Endothelial cell of umbilical vein (primary cell): ENCODE measurements around the gene FUT8. TPM values are rescaled to one million over a fixed set of nuclear protein-coding genes. Genes with fewer than 3 reads are reported as not detected.
"Not testable (repeated sequence)": the region's sequence is repeated elsewhere in the genome, so short reads cannot be mapped to it uniquely, and the experiment has no call there.

ENCODE experiments used
- BruUV-seq: library from RNA; stranded (reverse); fragments of 400-500 nt; replicated peaks from 2 replicates; lab custom pipeline; 2021; lab: Mats Ljungman, UMichigan
- CTCF ChIA-PET: fragments of 300-600, 350-600 bp; sonication (Branson Sonifier 250); formaldehyde crosslinking; loops from one replicate; lab custom pipeline; 2021; ENCODE audit warnings: antibody characterized with exemption, inconsistent platforms; lab: Charles Lee
- POLR2A ChIA-PET: fragments of 300-600, 350-600 bp; sonication (Branson Sonifier 250); formaldehyde crosslinking; loops from one replicate; lab custom pipeline; 2021; ENCODE audit warnings: antibody characterized with exemption, inconsistent platforms; lab: Charles Lee
- DNase-seq: peaks from one replicate; pipeline ENCODE4 v3.0.0-alpha.2; 2011; ENCODE audit warnings: low read depth, low spot score
- FAIRE-seq: peaks from 2 replicates; lab custom pipeline; 2011; peaks lifted over from hg19 to GRCh38; lab: Jason Lieb, UNC
- H2AFZ ChIP-seq: 2 replicates; pipeline ENCODE4 v1.6.0; 2012; ENCODE audit warnings: low read depth, low read length, control low read depth, inconsistent platforms
- H3K27ac ChIP-seq: 2 replicates; pipeline ENCODE4 v1.5.1; 2011; ENCODE audit warnings: low read depth, mild to moderate bottlenecking, control low read depth, low read length, moderate library complexity; ENCODE audit not compliant: insufficient read depth
- H3K27me3 ChIP-seq, 2 experiments: 2 replicates each; pipeline versions ENCODE4 v1.6.0 to v1.6.1; 2011; ENCODE audit warnings: low read length in 2 of 2, mixed read lengths in 1 of 2; ENCODE audit not compliant: control insufficient read depth in 2 of 2, insufficient read depth in 2 of 2
- H3K36me3 ChIP-seq, 2 experiments: 2 replicates in 1 of 2; 3 replicates in 1 of 2; pipeline ENCODE4 v1.5.1; 2011; ENCODE audit warnings: low read length in 2 of 2, mild to moderate bottlenecking in 1 of 2, moderate library complexity in 1 of 2; ENCODE audit not compliant: control insufficient read depth in 2 of 2, insufficient read depth in 2 of 2; ENCODE audit errors: extremely low read depth in 1 of 2
- H3K4me1 ChIP-seq: 3 replicates; pipeline ENCODE4 v1.5.1; 2011; ENCODE audit warnings: mild to moderate bottlenecking, low read length; ENCODE audit not compliant: control insufficient read depth, insufficient read depth; ENCODE audit errors: extremely low read depth
- H3K4me2 ChIP-seq: 2 replicates; pipeline ENCODE4 v1.6.1; 2011; ENCODE audit warnings: low read length, control low read depth, mixed read lengths; ENCODE audit not compliant: insufficient read depth
- H3K4me3 ChIP-seq, 3 experiments: fragments of 200-600 bp in 1 of 3; sonication (generic), shearing (Covaris generic) in 1 of 3; replicated peaks in 1 of 3; 2 replicates each; pipeline ENCODE4 v1.5.1; 2011 to 2016; ENCODE audit warnings: control low read depth in 3 of 3, low read length in 3 of 3, mild to moderate bottlenecking in 2 of 3, inconsistent platforms in 1 of 3, low read depth in 1 of 3, moderate library complexity in 1 of 3; ENCODE audit not compliant: insufficient read depth in 1 of 3
- H3K79me2 ChIP-seq: 2 replicates; pipeline ENCODE4 v1.6.0; 2012; ENCODE audit warnings: low read length, inconsistent platforms; ENCODE audit not compliant: control insufficient read depth, insufficient read depth
- H3K9ac ChIP-seq: replicated peaks from 2 replicates; pipeline ENCODE3; 2011; ENCODE audit warnings: low read length, control low read depth; ENCODE audit not compliant: insufficient read depth; ENCODE audit errors: extremely low read depth
- H3K9me1 ChIP-seq: replicated peaks from 3 replicates; pipeline ENCODE4 v1.6.0; 2011; ENCODE audit warnings: mild to moderate bottlenecking, low read length; ENCODE audit not compliant: control insufficient read depth, insufficient read depth; ENCODE audit errors: extremely low read depth
- H3K9me3 ChIP-seq: replicated peaks from 2 replicates; pipeline ENCODE4 v1.5.1; 2012; ENCODE audit warnings: low read length, inconsistent platforms; ENCODE audit not compliant: control insufficient read depth, insufficient read depth
- H4K20me1 ChIP-seq: replicated peaks from 2 replicates; pipeline ENCODE3; 2011; ENCODE audit warnings: mild to moderate bottlenecking, low read length; ENCODE audit not compliant: control insufficient read depth, insufficient read depth; ENCODE audit errors: extremely low read depth
- EZH2 ChIP-seq: IDR thresholded peaks from 2 replicates; pipeline ENCODE4 v1.6.1; 2012; ENCODE audit warnings: borderline replicate concordance, low read depth, mild to moderate bottlenecking, moderate library complexity, low read length, inconsistent platforms; ENCODE audit not compliant: severe bottlenecking
- FOS ChIP-seq: IDR thresholded peaks from 2 replicates; pipeline ENCODE4 v1.6.1; 2011; ENCODE audit warnings: mild to moderate bottlenecking, low read length, moderate library complexity, borderline replicate concordance; ENCODE audit not compliant: insufficient read depth
- GATA2 ChIP-seq: IDR thresholded peaks from 2 replicates; pipeline ENCODE4 v1.7.0; 2011; ENCODE audit warnings: low read depth, mild to moderate bottlenecking, moderate library complexity, mixed read lengths, low read length; ENCODE audit not compliant: insufficient read length, insufficient read depth
- JUN ChIP-seq: IDR thresholded peaks from 2 replicates; pipeline ENCODE4 v1.6.1; 2011; ENCODE audit warnings: borderline replicate concordance, low read depth; ENCODE audit not compliant: insufficient read length, insufficient read depth
- MYC ChIP-seq: IDR thresholded peaks from one replicate; pipeline ENCODE4 v1.6.1; 2011; ENCODE audit warnings: mild to moderate bottlenecking, low read depth, low read length
- POLR2A ChIP-seq: IDR thresholded peaks from 2 replicates; pipeline ENCODE4 v1.6.1; 2012; ENCODE audit warnings: low read depth, mild to moderate bottlenecking, control low read depth, low read length
- POLR2AphosphoS5 ChIP-seq: IDR thresholded peaks from 2 replicates; pipeline ENCODE4 v1.6.1; 2012; ENCODE audit warnings: low read depth, mild to moderate bottlenecking, control low read depth, low read length, moderate library complexity; ENCODE audit not compliant: insufficient read depth
- dilution Hi-C: fragments of 300-500 bp; cut with MboI; formaldehyde crosslinking; loops from one replicate; pipeline ENCODE4 v1.15.0; 2019; ENCODE audit warnings: low sequenced_read_pairs; ENCODE audit not compliant: extremely low pct_ligation_motif_present
- intact Hi-C: fragments of 100-400 bp; cut with micrococcal nuclease; formaldehyde crosslinking; loops from one replicate; pipeline ENCODE4 v1.10.0; 2022
- polyA plus RNA-seq, 4 experiments: library from polyadenylated mRNA; depleted of rRNA in 3 of 4; stranded (reverse) in 3 of 4; unstranded in 1 of 4; fragments of >200 nt; gene quantifications; 2 replicates each; pipeline versions ENCODE4 v1.2.1 to v1.2.3, GENCODE V29; 2011 to 2012; ENCODE audit warnings: missing spikeins in 1 of 4
- total RNA-seq: library from RNA; stranded (reverse); gene quantifications from 2 replicates; pipeline ENCODE4 v1.2.3, GENCODE V29; 2021
- TF ChIP-seq, protein P1 (sequence below), 2 donors: IDR thresholded peaks; 1 replicate in 1 of 2; 2 replicates in 1 of 2; pipeline ENCODE4 v1.5.1; 2011; ENCODE audit warnings: low read length in 2 of 2, mild to moderate bottlenecking in 2 of 2, moderate library complexity in 2 of 2, control low read depth in 1 of 2, inconsistent platforms in 1 of 2, low read depth in 1 of 2; ENCODE audit not compliant: insufficient read depth in 1 of 2; ENCODE audit errors: extremely low read depth in 1 of 2
- TF ChIP-seq, protein P2 (sequence below): IDR thresholded peaks from 2 replicates; pipeline ENCODE4 v1.6.1; 2011; ENCODE audit not compliant: insufficient read depth, insufficient read length

FUT8 gene
- total and polyA plus RNA-seq, 2 donors (not counting 3 experiments of a cell fraction or from before 2014, with no cell fraction given) = 16.7 to 38.8 TPM

DNA sequence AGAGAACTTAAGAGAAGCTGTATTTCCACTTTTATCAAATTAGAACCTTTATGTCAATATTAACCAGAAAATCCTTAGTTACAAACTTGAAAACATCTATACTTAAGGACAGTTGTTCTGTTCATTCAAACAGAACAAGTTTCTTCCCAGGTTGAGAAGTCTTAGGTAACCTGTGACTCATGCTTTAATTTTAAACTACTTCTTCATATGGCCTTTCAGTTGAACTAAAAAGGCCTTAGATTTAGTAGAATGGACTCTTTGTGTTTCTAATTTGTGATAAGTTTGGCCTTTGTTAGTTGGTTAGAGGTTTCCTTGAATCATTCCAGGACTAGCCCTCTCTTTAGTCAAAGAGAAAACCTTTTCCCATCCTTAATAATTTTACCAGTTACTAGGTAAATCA is 274.2 kb downstream of the FUT8 start:
- BruUV-seq = no TSS peak
- intact Hi-C loops (no loop called here), dilution Hi-C loops (no loop called here)
- H4K20me1 ChIP-seq = no peaks in the 10 kb centered on the region
- H3K27me3 ChIP-seq = no peaks in the 10 kb centered on the region
- CTCF ChIA-PET = no interaction called here
- no peaks in the 10 kb centered on the region for H3K79me2 ChIP-seq
- H3K36me3 ChIP-seq = no peaks in the 10 kb centered on the region
- H3K9me3 ChIP-seq = no peaks in the 10 kb centered on the region
- no peak for FAIRE-seq
- no peak for TF ChIP-seq POLR2AphosphoS5
- TF ChIP-seq JUN = no peak
- no peaks in the 10 kb centered on the region for H3K9me1 ChIP-seq
- POLR2A ChIA-PET = no interaction called here
- H3K4me2 ChIP-seq = no peak overlapping the region
- no peak overlapping the region for H3K9ac ChIP-seq
- no peak overlapping the region for H3K4me3 ChIP-seq
- no peak overlapping the region for H3K27ac ChIP-seq
- no peak overlapping the region for H2AFZ ChIP-seq
- DNase-seq = no peak
- H3K4me1 ChIP-seq = no peaks in the 10 kb centered on the region

DNA sequence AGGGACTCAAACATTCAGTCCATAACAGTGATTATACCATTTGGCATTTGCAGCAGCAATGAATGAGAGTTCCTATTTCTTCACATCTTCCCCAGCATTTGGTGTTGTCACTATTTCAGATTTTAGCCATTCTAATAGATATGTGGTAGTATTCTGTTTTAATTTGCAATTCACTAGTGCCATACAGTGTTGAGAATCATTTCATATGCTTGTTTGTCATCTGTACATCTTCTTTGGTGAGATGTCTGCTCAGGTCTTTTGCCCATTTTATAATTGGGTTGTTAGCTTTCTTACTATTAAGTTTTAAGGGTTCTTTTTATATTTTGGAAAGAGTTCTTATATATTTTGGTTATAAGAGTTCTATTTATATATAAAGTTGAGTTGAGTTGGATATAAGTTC is 276.5 kb downstream of the FUT8 start:
- H3K4me1 ChIP-seq = no peaks in the 10 kb centered on the region
- CTCF ChIA-PET = no interaction called here
- no peak overlapping the region for H3K27ac ChIP-seq
- no peaks in the 10 kb centered on the region for H3K36me3 ChIP-seq
- no peak overlapping the region for H2AFZ ChIP-seq
- no peak for TF ChIP-seq JUN
- TF ChIP-seq FOS = no peak
- no peak for TF ChIP-seq MYC
- TF ChIP-seq GATA2 = no peak
- no peak for TF ChIP-seq POLR2AphosphoS5
- TF ChIP-seq, protein P1, sequence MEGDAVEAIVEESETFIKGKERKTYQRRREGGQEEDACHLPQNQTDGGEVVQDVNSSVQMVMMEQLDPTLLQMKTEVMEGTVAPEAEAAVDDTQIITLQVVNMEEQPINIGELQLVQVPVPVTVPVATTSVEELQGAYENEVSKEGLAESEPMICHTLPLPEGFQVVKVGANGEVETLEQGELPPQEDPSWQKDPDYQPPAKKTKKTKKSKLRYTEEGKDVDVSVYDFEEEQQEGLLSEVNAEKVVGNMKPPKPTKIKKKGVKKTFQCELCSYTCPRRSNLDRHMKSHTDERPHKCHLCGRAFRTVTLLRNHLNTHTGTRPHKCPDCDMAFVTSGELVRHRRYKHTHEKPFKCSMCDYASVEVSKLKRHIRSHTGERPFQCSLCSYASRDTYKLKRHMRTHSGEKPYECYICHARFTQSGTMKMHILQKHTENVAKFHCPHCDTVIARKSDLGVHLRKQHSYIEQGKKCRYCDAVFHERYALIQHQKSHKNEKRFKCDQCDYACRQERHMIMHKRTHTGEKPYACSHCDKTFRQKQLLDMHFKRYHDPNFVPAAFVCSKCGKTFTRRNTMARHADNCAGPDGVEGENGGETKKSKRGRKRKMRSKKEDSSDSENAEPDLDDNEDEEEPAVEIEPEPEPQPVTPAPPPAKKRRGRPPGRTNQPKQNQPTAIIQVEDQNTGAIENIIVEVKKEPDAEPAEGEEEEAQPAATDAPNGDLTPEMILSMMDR (IDR thresholded peaks at IDR 0.05; ENCODE audit: extremely low read depth in 1 of 2, insufficient read depth in 1 of 2, low read depth in 1 of 2, low read length in 2 of 2) = no peak
- no peak for TF ChIP-seq POLR2A
- no peak for TF ChIP-seq EZH2
- TF ChIP-seq, protein P2, sequence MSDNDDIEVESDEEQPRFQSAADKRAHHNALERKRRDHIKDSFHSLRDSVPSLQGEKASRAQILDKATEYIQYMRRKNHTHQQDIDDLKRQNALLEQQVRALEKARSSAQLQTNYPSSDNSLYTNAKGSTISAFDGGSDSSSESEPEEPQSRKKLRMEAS = no peak
- H3K79me2 ChIP-seq = no peaks in the 10 kb centered on the region
- BruUV-seq = no TSS peak
- H3K4me2 ChIP-seq = no peak overlapping the region
- no peak overlapping the region for H3K4me3 ChIP-seq
- no peak for DNase-seq
- intact Hi-C loops = no loop called here
- no peaks in the 10 kb centered on the region for H4K20me1 ChIP-seq
- no peak overlapping the region for H3K9ac ChIP-seq
- H3K9me1 ChIP-seq = no peaks in the 10 kb centered on the region
- H3K9me3 ChIP-seq = no peaks in the 10 kb centered on the region
- no peak for FAIRE-seq
- dilution Hi-C loops = no loop called here
- H3K27me3 ChIP-seq = no peaks in the 10 kb centered on the region
- POLR2A ChIA-PET = no interaction called here

DNA sequence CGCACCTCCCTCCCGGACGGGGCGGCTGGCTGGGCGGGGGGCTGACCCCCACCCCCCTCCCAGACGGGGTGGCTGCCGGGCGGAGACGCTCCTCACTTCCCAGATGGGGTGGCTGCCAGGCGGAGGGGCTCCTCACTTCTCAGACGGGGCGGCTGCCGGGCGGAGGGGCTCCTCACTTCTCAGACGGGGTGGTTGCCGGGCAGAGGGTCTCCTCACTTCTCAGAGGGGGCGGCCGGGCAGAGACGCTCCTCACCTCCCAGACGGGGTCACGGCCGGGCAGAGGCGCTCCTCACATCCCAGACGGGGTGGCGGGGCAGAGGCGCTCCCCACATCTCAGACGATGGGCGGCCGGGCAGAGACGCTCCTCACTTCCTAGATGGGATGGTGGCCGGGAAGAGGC is 280.0 kb downstream of the FUT8 start:
- POLR2A ChIA-PET, H3K4me3 ChIP-seq, dilution Hi-C loops, CTCF ChIA-PET, BruUV-seq, DNase-seq, H3K9me3 ChIP-seq, H4K20me1 ChIP-seq, H3K27ac ChIP-seq, H3K4me2 ChIP-seq, H3K36me3 ChIP-seq, H3K4me1 ChIP-seq, H3K9me1 ChIP-seq, H3K9ac ChIP-seq, H3K27me3 ChIP-seq, intact Hi-C loops, H3K79me2 ChIP-seq, H2AFZ ChIP-seq, FAIRE-seq: not testable (repeated sequence)
